ENCODE measurements around the gene IGF1R.

The IGF1R gene

DNA sequence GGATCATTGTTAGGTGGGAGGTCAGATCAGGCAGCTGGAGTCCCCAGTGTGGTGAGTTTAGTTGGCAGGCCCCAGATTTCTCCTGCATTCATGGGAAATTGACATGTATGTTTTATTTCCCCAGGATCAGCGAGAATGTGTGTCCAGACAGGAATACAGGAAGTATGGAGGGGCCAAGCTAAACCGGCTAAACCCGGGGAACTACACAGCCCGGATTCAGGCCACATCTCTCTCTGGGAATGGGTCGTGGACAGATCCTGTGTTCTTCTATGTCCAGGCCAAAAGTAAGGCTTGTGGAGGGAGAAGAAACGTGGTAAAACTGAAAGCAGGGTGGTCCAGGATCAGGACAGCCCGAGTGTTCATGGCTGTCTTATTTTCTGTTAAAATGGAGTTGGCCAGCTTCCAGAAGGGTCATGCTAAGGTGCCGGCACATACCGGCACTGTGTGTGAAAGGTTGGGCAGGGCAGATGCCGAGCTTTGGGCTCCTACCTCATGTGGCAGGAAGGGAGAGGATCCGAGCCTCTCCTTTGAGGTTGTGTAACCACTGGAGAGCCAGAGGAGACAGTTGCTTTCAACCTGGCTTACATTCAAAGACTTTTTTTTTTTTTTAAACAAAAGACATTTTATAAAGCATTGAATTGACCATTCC, 276.2 kb downstream of the IGF1R start:
- H3K4me1 Mint-ChIP-seq (ENCODE audit: low read depth in 2 of 2) = peaks cover 4 to 7% of the 10 kb centered on the region in 2 donors
- no peak for DNase-seq
- no peak overlapping the region for H3K4me3 Mint-ChIP-seq

DNA sequence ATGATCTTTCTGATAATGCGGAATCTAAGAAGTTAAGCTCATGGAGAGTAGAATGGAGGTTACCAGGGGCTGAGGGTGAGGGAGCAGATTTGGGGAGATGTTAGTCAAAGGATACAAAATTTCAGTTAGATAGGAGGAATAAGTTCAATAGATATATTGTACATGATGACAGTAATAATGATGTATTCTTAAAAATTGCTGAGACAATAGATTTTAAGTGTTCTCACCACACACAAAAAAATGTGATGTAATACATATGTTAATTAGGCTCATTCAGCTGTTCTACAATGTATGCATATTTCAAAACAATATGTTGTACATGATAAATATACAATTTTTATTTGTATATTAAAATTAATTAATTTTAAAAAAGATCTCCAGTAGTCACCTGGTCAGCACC, 277.9 kb downstream of the IGF1R start:
- H3K27ac Mint-ChIP-seq = no peak overlapping the region
- ATAC-seq (replicated peaks) (no peak), DNase-seq (no peak)
- H3K4me3 Mint-ChIP-seq = no peak overlapping the region
- no peaks in the 10 kb centered on the region for H3K27me3 Mint-ChIP-seq
- H3K9me3 Mint-ChIP-seq = no peaks in the 10 kb centered on the region
- no peaks in the 10 kb centered on the region for H3K4me1 Mint-ChIP-seq (ENCODE audit: low read depth in 2 of 2)
- peaks cover 16% of the 10 kb centered on the region for H3K36me3 Mint-ChIP-seq (ENCODE audit: insufficient read depth)

More for the DNA sequence above, 276.2 kb downstream of the IGF1R start:
- H3K27ac Mint-ChIP-seq = no peak overlapping the region
- no peaks in the 10 kb centered on the region for H3K9me3 Mint-ChIP-seq
- H3K36me3 Mint-ChIP-seq (ENCODE audit: insufficient read depth) = peaks cover 16% of the 10 kb centered on the region
- peaks cover 0 to 5% of the 10 kb centered on the region in 2 donors for H3K27me3 Mint-ChIP-seq
- ATAC-seq (replicated peaks) = no peak

DNA sequence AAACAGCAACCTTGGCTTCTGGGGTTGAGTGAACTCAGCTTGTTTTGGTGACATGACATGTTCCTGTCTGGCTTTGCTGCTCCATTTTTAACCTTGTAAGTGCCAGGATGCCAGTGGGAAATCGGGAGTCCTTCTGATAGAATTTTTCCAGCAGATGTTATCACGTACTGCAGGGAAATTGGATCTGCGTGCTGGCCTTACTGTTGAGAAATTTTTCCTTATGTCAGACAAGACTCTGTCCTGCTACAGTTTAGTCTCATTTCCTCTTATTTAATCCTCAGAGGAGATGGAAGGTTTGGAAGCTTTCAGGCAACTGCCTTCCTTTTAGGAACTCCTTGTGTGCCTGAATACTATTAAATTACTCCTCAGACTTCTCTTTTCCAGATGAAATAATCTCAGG, 278.7 kb downstream of the IGF1R start:
- DNase-seq (no peak), ATAC-seq (replicated peaks) (no peak)
- no peaks in the 10 kb centered on the region for H3K4me1 Mint-ChIP-seq (ENCODE audit: low read depth in 2 of 2)
- H3K9me3 Mint-ChIP-seq = no peaks in the 10 kb centered on the region
- no peaks in the 10 kb centered on the region for H3K27me3 Mint-ChIP-seq
- H3K36me3 Mint-ChIP-seq (ENCODE audit: insufficient read depth) = peaks cover 16% of the 10 kb centered on the region
- no peak overlapping the region for H3K27ac Mint-ChIP-seq
- H3K4me3 Mint-ChIP-seq = no peak overlapping the region

DNA sequence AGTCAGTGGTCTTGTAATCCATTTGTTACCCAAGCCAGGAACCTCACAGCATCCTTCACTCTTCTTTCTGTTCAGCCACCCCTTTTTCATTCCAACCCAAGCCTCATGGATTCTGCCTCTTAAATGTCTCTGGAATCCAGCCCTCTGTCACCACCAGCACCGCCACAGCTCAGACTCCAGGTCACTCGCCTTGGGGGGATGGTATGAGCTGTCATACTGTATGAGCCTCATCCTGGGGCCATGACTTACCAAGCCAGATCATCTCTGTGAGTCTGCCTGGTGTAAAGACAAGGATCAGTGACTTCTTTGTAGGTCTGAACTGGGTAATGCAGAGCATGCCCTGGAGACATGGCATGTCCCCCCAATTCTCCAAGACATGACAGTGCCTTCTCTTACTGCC, 279.7 kb downstream of the IGF1R start:
- H3K27ac Mint-ChIP-seq = no peak overlapping the region
- no peaks in the 10 kb centered on the region for H3K4me1 Mint-ChIP-seq (ENCODE audit: low read depth in 2 of 2)
- H3K36me3 Mint-ChIP-seq (ENCODE audit: insufficient read depth) = peaks cover 8% of the 10 kb centered on the region
- ATAC-seq (replicated peaks) (no peak), DNase-seq (no peak)
- no peaks in the 10 kb centered on the region for H3K27me3 Mint-ChIP-seq
- no peak overlapping the region for H3K4me3 Mint-ChIP-seq
- no peaks in the 10 kb centered on the region for H3K9me3 Mint-ChIP-seq

DNA sequence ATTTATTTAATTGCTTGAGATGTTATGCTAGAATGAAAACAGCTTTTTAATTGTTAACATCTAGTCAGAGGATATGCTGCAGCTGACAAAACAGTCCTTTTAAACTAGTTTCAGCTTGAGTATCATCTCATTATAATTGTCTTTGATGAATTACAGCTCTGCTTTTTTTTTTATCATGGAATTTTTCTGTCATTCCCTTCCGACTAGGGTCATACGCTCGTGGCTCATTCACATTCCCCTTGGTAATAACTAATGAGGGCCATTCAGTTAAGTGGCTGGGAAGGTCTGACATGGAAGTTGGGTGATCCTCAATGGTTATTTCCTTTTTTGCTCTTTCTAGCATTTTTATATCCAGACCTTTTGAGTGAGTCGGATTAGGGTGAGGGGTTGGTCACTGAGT, 282.2 kb downstream of the IGF1R start:
- H3K4me3 Mint-ChIP-seq = no peak overlapping the region

DNA sequence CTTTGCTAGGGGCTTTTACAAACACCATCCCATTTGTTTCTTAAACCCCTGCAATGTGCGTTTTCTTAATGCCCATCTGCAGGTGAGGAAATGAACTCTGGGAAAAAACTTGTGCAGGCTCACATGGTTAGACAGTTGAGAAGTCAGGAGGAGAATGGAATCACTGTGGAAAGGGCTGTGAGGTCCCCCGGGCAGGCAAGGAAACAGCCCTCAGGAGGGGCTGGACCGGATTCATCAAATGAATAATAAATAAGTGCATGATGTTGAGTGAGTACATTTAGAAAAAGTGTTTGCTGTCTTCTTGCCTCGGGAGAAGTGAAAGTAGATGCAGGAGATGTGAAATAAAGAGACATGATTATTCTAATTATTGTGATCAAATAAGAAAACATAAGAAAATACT, 282.7 kb downstream of the IGF1R start:
- ATAC-seq (replicated peaks) (no peak), DNase-seq (no peak)
- Mint-ChIP-seq H3K27me3 (no peaks in the 10 kb centered on the region), H3K36me3 (ENCODE audit: insufficient read depth) (no peaks in the 10 kb centered on the region), H3K4me3 (no peak overlapping the region), H3K4me1 (ENCODE audit: low read depth in 2 of 2) (no peaks in the 10 kb centered on the region), H3K27ac (no peak overlapping the region), H3K9me3 (no peaks in the 10 kb centered on the region)

More for the DNA sequence above, 282.2 kb downstream of the IGF1R start:
- H3K9me3 Mint-ChIP-seq = no peaks in the 10 kb centered on the region
- no peak for DNase-seq
- no peak overlapping the region for H3K27ac Mint-ChIP-seq
- peaks cover 3% of the 10 kb centered on the region for H3K36me3 Mint-ChIP-seq (ENCODE audit: insufficient read depth)
- no peaks in the 10 kb centered on the region for H3K4me1 Mint-ChIP-seq (ENCODE audit: low read depth in 2 of 2)
- H3K27me3 Mint-ChIP-seq = no peaks in the 10 kb centered on the region
- no peak for ATAC-seq (replicated peaks)

DNA sequence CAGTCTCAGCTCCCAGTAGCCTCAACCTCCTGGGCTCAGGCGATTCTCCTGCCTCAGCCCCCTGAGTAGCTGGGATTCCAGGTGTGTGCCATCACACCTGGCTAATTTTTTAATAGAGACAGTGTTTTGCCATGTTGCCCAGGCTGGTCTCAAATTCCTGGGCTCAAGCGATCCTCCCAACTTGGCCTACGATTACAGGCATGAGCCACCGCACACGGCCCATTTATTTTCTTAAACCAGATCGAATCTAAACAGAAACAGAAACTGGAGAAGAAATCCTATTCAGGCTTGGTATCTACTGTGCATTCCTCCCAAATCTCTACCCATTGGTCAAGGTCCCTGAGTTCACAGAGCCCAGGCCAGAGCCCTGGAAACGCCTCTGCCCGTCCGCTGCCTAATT, 285.1 kb downstream of the IGF1R start:
- H3K27me3 Mint-ChIP-seq = no peaks in the 10 kb centered on the region

DNA sequence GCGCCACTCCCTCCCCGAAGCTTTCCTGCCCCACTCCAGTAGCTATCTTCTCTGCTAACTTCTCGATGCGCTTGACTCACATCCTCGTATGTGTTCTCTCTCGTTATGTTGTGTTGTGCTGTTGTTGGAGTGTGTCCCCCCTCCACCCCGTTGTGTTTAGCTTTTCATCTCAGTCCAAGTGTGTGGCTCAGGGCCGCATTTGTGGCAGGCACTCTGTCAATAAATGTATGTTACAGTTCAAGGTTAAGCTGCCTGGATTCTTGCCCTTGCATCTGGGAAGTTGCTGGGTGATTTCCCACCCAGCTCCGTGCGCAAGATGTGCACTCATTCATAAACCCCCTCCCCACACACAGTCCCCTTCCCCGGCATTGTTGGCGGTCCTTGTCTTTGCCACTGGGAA, 287.4 kb downstream of the IGF1R start:
- Mint-ChIP-seq H3K4me3 (no peak overlapping the region), H3K27ac (no peak overlapping the region)
- no peak for ATAC-seq (replicated peaks)

More for the DNA sequence above, 285.1 kb downstream of the IGF1R start:
- no peak for ATAC-seq (replicated peaks)
- DNase-seq = no peak
- no peak overlapping the region for H3K4me3 Mint-ChIP-seq
- no peaks in the 10 kb centered on the region for H3K4me1 Mint-ChIP-seq (ENCODE audit: low read depth in 2 of 2)
- H3K27ac Mint-ChIP-seq = no peak overlapping the region
- no peaks in the 10 kb centered on the region for H3K9me3 Mint-ChIP-seq
- no peaks in the 10 kb centered on the region for H3K36me3 Mint-ChIP-seq (ENCODE audit: insufficient read depth)

DNA sequence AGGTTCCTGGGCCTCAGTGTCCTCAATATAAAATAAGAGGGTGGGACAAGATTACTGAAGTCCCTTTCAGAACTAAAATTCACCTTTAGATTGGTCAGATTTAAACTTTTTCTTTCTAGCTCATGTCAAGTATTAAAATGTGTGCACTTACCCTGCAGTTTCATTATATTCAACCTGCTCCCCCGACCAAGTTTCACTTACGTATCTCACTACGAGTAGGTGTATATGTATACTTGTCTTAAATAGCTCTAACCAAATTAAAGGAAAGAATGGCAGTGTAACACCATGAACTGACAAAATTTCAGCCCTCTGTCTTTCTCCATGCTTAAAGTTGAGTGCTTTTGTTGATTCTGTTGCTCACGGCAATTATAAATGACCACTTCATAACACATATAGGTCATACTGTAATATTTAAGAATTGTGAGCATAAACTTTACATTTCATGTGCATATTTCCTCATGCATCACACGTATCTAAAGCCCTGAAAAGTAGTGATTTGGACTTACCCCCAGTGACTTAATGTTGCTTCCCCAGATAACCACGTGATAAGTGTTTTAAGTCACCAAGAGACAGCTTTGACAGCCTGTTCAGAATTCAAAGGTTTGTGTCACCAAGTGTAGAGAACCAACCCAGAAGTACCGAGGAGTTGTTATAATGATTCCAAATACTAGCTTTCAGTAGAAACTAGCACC, 289.2 kb downstream of the IGF1R start:
- Mint-ChIP-seq H3K27me3 (no peaks in the 10 kb centered on the region), H3K4me3 (no peak overlapping the region), H3K9me3 (no peaks in the 10 kb centered on the region), H3K27ac (no peak overlapping the region), H3K36me3 (ENCODE audit: insufficient read depth) (peaks cover 8% of the 10 kb centered on the region), H3K4me1 (ENCODE audit: low read depth in 2 of 2) (no peaks in the 10 kb centered on the region)
- no peak for DNase-seq
- ATAC-seq (replicated peaks) = no peak

More for the DNA sequence above, 287.4 kb downstream of the IGF1R start:
- H3K9me3 Mint-ChIP-seq = no peaks in the 10 kb centered on the region
- no peak for DNase-seq
- no peaks in the 10 kb centered on the region for H3K27me3 Mint-ChIP-seq
- no peaks in the 10 kb centered on the region for H3K4me1 Mint-ChIP-seq (ENCODE audit: low read depth in 2 of 2)
- H3K36me3 Mint-ChIP-seq (ENCODE audit: insufficient read depth) = peaks cover 2% of the 10 kb centered on the region

DNA sequence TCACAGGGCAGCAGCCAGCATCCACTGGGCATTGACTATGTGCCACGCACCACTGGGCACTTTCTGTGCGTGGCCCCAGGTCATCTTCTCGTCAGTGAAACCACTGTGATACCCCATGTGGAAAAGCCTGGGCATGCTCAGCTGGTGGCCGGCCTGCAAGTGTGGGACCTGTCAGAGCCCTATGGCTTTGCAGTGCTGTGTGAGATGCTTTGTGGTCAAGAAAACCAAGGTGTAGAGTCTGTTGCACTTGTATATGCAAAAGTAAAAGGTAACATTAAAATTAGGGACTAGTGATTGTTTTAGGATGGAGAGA, 289.7 kb downstream of the IGF1R start:
- ATAC-seq (replicated peaks) = no peak
- peaks cover 8% of the 10 kb centered on the region for H3K36me3 Mint-ChIP-seq (ENCODE audit: insufficient read depth)

DNA sequence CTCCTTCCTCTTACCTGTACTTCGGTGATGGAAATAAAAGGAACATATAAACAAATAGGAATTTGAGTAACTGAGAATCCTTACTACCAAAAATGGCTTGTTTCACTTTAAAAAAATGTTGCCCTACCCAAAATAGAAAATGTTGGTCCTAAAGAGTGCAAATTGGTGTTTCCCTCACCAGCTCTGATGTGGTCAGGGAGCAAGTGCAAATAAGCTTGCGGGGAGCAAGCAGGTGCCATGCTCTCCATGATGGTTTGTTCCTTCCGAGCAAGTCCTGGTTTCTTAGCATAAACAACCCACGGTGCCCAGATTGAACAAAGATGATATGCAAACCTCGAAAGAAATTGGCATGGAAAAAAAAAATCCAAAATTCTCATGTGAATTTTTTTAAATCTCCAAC, 290.5 kb downstream of the IGF1R start:
- Mint-ChIP-seq H3K9me3 (no peaks in the 10 kb centered on the region), H3K4me3 (no peak overlapping the region), H3K4me1 (ENCODE audit: low read depth in 2 of 2) (no peaks in the 10 kb centered on the region), H3K36me3 (ENCODE audit: insufficient read depth) (peaks cover 8% of the 10 kb centered on the region), H3K27ac (no peak overlapping the region), H3K27me3 (peaks cover 0 to 4% of the 10 kb centered on the region in 2 donors)
- DNase-seq (no peak), ATAC-seq (replicated peaks) (no peak)

More for the DNA sequence above, 289.7 kb downstream of the IGF1R start:
- no peak for DNase-seq
- H3K4me3 Mint-ChIP-seq = no peak overlapping the region
- H3K4me1 Mint-ChIP-seq (ENCODE audit: low read depth in 2 of 2) = no peaks in the 10 kb centered on the region
- H3K27ac Mint-ChIP-seq = no peak overlapping the region
- H3K27me3 Mint-ChIP-seq = peaks cover 0 to 1% of the 10 kb centered on the region in 2 donors
- no peaks in the 10 kb centered on the region for H3K9me3 Mint-ChIP-seq

DNA sequence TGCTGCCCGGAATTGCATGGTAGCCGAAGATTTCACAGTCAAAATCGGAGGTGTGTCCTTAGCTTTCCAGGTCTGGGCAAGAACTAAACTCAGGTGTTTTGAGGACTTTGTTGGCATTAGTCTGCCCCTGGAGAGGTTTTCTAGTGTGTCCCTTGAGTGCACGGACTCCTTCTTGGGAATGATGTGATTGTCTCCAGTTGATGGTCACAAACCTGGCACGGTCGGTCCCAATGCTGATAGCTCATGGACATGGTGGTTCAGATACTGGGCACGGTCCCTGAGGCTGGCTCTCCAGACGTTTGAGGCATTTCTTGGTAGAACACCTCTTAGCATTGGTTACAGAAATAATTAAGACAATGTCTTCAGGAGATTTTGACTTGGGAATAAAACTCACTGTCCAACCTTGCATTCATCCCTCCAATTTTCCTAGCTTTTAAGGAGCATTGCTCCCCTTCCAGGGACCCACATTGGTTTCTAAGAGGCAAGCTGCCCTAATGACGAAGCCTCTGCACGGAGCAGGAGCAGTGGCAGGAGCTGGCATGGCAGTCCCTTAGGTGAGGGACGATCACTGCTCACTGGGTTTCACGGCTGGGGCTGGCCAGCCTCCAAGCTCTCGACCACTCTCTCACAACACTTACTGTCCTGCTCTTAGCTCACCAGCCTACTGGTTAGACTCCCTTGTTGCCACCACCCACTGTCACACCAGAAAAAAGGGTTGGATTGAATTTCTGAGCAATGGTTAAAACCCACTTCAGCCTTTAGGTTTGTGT, 291.2 kb downstream of the IGF1R start:
- H3K9me3 Mint-ChIP-seq = no peaks in the 10 kb centered on the region
- no peak overlapping the region for H3K4me3 Mint-ChIP-seq
- peaks cover 8% of the 10 kb centered on the region for H3K36me3 Mint-ChIP-seq (ENCODE audit: insufficient read depth)
- DNase-seq = no peak
- H3K4me1 Mint-ChIP-seq (ENCODE audit: low read depth in 2 of 2) = no peaks in the 10 kb centered on the region
- no peak overlapping the region for H3K27ac Mint-ChIP-seq
- peaks cover 0 to 4% of the 10 kb centered on the region in 2 donors for H3K27me3 Mint-ChIP-seq
- no peak for ATAC-seq (replicated peaks)

DNA sequence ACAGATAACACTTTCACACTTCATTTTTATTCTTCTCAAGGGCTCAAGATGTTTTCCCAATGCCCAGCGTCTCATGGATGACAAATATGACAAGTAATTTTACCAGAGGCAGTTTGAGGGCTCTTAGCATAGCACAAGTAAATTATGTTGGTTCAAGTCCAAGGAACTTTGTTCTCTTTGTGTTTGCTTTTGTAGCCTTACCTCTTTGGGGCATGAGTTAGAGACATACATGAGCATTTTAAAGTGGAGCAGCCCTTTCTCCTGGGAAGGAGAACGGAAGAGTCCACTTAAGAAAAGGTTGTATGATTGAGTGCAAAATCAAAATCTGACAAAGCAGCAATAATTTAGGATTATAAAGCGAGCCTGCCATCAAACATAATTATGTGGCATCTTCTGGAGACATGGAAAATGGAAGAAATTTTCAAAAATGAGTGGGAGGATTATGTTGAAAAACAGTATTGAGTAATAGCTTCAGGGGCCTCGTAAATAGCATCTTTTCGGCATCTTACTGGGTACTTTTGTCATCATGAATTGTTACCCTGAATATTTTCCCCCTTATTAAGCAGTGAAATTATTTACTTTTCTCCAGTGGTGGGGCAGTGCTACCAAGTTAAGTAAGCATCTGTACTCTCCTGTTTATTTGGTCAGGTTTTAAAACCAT, 293.4 kb downstream of the IGF1R start:
- Mint-ChIP-seq H3K27ac (no peak overlapping the region), H3K9me3 (no peaks in the 10 kb centered on the region), H3K27me3 (peaks cover 0 to 4% of the 10 kb centered on the region in 2 donors), H3K4me1 (ENCODE audit: low read depth in 2 of 2) (no peaks in the 10 kb centered on the region), H3K4me3 (no peak overlapping the region), H3K36me3 (ENCODE audit: insufficient read depth) (peaks cover 8% of the 10 kb centered on the region)
- no peak for ATAC-seq (replicated peaks)
- DNase-seq = no peak

Data from effector memory CD8-positive, alpha-beta T cell (primary cell).